ENCODE measurements around the gene POLQ.
"Not testable (repeated sequence)": the region's sequence is repeated elsewhere in the genome, so short reads cannot be mapped to it uniquely, and the experiment has no call there.

The POLQ gene

GRCh38 chr3:121508389-121508788, 37.4 kb downstream of the POLQ start:
- no peak for DNase-seq (ENCODE audit: low spot score)

DNA sequence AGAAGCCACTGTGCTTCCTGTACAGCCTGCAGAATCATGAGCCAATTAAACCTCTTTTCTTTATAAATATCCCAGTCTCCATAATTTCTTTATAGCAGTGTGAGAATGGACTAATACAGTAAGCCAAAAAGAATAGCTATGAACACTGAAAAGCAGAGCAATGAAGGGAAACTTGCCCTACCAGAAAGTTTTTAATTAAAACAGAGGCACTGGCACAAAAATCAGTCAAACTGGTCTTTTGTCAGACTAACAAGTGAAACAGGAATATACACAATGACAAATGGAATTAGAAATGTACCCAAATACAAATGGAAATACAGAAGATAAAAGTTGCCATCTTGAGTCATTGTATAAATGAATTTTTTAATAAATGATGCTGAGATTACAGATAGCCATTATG, 40.5 kb downstream of the POLQ start:
- no peak for DNase-seq (ENCODE audit: low spot score)

DNA sequence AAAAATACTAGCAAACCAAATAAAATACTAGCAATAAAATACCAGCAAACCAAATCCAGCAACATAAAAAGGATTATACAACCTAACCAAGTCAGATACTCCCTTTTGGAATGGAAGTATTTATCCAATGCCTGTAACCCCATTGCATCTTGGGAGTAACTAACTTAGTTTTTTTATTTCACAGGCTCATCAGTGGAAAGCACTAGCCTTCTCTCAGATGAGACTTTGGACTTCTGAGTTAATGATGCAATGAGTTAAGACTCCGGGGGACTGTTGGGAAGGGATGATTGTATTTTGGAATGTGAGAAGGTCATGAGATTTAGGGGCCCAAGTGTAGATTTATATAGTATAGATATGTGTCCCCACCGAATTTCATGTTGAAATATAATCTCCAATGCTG, 41.2 kb downstream of the POLQ start:
- no peak for DNase-seq (ENCODE audit: low spot score)

GRCh38 chr3:121496786-121497185, 49.0 kb downstream of the POLQ start:
- DNase-seq (ENCODE audit: low spot score), result no peak

DNA sequence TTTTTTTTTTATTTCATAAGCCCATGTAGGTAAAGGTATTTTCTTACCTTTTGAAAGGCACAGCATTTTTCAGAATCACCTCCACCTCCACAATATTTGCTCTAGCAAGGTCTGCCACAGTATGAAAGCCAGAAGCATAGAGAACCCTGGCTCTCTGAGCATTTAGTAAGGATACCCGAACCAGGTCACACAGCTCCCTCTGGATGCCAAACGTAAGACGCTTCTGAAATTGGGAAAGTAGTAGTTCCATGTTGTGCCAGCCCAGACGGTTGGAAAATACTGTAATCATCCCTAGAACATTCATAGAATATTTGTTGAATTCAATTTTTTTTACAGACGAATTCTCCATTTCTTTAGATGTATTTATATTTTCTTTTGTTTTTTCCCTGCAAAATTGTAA, 52.4 kb downstream of the POLQ start:
- no peak for DNase-seq (ENCODE audit: low spot score)

DNA sequence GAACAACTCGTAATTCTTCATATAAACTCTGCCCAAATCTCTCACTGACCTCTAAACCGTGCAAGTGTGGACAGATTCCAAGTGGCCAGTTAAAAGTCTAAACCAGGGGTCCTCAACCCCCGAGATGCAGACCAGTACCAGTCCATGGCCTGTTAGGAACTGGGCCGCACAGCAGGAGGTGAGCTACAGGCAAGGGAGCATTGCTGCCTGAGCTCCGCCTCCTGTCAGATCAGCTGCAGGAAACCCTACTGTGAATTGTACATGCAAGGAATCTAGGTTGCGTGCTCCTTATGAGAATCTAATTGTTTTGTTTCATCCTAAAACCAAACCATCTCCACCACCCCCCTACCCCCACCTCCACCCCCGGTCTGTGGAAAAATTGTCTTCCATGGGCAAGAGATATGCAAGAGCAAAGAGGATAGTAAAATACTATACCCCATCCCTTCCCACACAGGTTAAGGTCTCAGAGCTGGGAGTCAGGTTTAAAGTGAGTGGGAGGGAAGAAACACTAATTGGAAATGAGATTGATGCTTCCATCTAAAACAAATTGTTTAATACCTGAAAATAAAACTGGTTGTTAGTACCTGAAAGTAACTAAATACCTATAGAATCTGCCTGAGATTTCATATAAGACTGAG, 54.0 kb downstream of the POLQ start:
- DNase-seq (ENCODE audit: low spot score), result no peak

DNA sequence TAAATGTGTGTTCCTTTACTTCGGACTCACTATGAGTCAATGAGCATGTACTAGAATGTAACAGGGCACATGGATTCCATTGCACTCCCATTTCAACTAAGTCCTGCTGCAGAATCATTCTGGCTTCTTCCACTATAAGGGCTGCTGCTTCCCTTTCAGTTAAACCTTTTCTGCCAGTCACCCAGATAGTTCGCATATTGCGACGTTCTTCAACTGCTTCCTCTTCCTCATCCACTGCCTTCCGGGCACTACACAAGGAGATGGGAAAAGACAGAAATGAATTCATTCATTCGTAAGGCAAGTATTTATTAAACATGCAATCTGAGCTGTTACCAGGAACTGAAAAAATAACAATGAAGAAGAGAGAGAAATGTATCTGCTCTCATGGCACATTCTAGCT, 55.6 kb downstream of the POLQ start:
- no peak for DNase-seq (ENCODE audit: low spot score)

- no peak for DNase-seq (ENCODE audit: low spot score)
Measured at GRCh38 chr3:121488628-121489027, 57.2 kb downstream of the POLQ start.

GRCh38 chr3:121483290-121483689, 62.5 kb downstream of the POLQ start:
- no peak for DNase-seq (ENCODE audit: low spot score)

- DNase-seq (ENCODE audit: low spot score), result no peak
Measured at GRCh38 chr3:121482660-121483059, 63.1 kb downstream of the POLQ start.

GRCh38 chr3:121481106-121481880, 64.5 kb downstream of the POLQ start:
- DNase-seq (ENCODE audit: low spot score), result no peak

DNA sequence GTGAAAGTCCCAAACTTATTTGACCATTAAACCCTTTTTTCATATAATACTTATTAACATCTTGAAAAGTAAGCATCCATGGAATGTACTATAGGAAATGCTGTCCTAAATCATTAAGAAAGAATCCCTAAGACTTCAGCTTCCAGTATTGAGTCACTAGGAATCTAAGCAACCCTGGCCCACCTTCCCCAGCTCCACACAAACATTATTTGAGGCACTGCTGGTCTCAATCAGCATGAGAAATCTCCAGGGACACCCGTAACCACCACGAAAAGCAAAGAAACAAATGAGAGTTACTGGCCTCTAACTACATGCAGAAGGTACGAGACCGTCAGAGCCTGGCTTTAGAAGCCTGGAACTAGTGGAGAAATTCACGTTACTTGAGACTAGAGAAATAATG, 68.2 kb downstream of the POLQ start:
- no peak for DNase-seq (ENCODE audit: low spot score)

- no peak for DNase-seq (ENCODE audit: low spot score)
Measured at GRCh38 chr3:121473001-121473400, 72.8 kb downstream of the POLQ start.

- DNase-seq (ENCODE audit: low spot score), result no peak
Measured at GRCh38 chr3:121467085-121467484, 78.7 kb downstream of the POLQ start.

- no peak for DNase-seq (ENCODE audit: low spot score)
Measured at GRCh38 chr3:121463745-121464144, 82.0 kb downstream of the POLQ start.

GRCh38 chr3:121462565-121462964, 83.2 kb downstream of the POLQ start:
- no peak for DNase-seq (ENCODE audit: low spot score)

- not testable (repeated sequence) for DNase-seq (ENCODE audit: low spot score)
Measured at GRCh38 chr3:121451752-121452151, 94.0 kb downstream of the POLQ start.

GRCh38 chr3:121443456-121443855, 102.3 kb downstream of the POLQ start:
- DNase-seq (ENCODE audit: low spot score), result no peak

GRCh38 chr3:121436641-121437040, 109.1 kb downstream of the POLQ start:
- no peak for DNase-seq (ENCODE audit: low spot score)

DNA sequence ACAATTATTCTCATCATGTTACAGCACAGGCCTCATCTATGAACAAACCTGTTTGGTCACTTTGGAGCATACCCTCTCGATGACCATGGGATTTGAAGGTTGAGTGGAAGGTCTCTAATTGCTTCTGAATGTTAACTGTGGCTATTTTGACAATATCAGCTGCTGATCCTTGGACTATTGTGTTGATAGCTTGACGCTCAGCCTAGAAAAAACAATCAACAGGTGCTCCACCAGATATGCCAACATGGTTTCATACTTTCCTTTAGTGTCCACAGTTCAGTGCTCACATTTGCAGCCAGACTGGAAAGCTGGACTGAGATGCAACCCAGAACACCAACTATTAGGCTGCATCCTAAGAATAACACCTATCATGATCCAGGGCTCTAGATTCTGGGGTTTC, 109.7 kb downstream of the POLQ start:
- DNase-seq (ENCODE audit: low spot score), result no peak

DNA sequence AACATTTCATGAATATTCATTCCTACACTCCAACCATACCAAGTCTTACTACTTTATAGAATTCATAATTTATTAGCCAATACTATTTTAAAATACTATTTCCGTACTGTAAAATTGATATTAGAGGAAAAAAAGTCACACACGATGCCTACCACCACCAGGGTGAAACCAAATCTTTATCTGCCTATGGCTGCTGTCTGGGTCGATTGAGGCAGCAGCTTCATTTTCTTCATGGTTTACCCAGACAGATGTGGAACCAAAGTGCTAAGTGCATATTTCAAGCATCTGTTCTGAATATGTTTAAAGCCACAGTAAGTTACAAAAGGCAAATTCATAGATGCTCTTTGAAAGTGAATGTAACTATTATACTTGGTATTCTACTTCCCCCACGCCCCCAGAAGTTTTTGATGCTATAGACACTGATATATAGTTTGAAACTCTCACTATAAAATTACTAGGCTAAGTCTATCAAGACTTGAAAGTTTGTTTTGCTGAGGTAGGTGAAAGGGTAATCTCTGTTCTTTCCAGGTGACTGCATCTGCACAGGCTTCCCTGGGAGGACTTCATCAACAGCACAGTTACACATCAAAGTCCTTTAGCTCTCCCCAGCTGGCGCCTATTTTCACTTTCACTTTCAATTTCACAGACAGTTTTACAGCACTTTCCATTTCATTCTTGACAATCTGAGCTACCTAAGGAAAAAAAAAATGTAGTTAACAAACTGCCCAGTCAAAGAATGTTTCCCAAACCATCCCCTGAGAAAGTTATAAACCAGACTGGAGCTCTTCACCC, 113.9 kb downstream of the POLQ start:
- DNase-seq (ENCODE audit: low spot score), result peak; percentile 71

- DNase-seq (ENCODE audit: low spot score), result no peak
Measured at GRCh38 chr3:121430664-121431215, 115.0 kb downstream of the POLQ start.

GRCh38 chr3:121424549-121424948, 121.2 kb downstream of the POLQ start:
- no peak for DNase-seq (ENCODE audit: low spot score)

Measured in NAMALWA (cell line).